Ishikawa (cell line): Measurements from ENCODE around the gene TRIO.

Source experiments
- CEBPB ChIP-seq: IDR thresholded peaks from 2 replicates; pipeline ENCODE4 v1.6.1; 2012
- CREB1 ChIP-seq: IDR thresholded peaks from 2 replicates; pipeline ENCODE4 v1.6.1; 2012; ENCODE audit warnings: low read depth
- EP300 ChIP-seq: IDR thresholded peaks from 2 replicates; pipeline ENCODE4 v1.6.1; 2012; ENCODE audit warnings: borderline replicate concordance
- MAX ChIP-seq: IDR thresholded peaks from 2 replicates; pipeline ENCODE4 v1.6.1; 2012
- NFIC ChIP-seq: IDR thresholded peaks from 2 replicates; pipeline ENCODE4 v1.6.1; 2012
- TCF12 ChIP-seq: IDR thresholded peaks from 2 replicates; pipeline ENCODE4 v1.6.1; 2012; ENCODE audit warnings: low read depth
- YY1 ChIP-seq: IDR thresholded peaks from 2 replicates; pipeline ENCODE4 v1.6.1; 2012; ENCODE audit warnings: low read depth
- TF ChIP-seq, protein P1 (sequence below): IDR thresholded peaks from 2 replicates; pipeline ENCODE4 v1.6.1; 2012; ENCODE audit warnings: low read depth, mild to moderate bottlenecking

- TF ChIP-seq NFIC: no peak
- no peak for TF ChIP-seq CREB1
- TF ChIP-seq, protein P1, sequence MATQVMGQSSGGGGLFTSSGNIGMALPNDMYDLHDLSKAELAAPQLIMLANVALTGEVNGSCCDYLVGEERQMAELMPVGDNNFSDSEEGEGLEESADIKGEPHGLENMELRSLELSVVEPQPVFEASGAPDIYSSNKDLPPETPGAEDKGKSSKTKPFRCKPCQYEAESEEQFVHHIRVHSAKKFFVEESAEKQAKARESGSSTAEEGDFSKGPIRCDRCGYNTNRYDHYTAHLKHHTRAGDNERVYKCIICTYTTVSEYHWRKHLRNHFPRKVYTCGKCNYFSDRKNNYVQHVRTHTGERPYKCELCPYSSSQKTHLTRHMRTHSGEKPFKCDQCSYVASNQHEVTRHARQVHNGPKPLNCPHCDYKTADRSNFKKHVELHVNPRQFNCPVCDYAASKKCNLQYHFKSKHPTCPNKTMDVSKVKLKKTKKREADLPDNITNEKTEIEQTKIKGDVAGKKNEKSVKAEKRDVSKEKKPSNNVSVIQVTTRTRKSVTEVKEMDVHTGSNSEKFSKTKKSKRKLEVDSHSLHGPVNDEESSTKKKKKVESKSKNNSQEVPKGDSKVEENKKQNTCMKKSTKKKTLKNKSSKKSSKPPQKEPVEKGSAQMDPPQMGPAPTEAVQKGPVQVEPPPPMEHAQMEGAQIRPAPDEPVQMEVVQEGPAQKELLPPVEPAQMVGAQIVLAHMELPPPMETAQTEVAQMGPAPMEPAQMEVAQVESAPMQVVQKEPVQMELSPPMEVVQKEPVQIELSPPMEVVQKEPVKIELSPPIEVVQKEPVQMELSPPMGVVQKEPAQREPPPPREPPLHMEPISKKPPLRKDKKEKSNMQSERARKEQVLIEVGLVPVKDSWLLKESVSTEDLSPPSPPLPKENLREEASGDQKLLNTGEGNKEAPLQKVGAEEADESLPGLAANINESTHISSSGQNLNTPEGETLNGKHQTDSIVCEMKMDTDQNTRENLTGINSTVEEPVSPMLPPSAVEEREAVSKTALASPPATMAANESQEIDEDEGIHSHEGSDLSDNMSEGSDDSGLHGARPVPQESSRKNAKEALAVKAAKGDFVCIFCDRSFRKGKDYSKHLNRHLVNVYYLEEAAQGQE: no peak
- no peak for TF ChIP-seq MAX
- TF ChIP-seq EP300: no peak
- no peak for TF ChIP-seq CEBPB
- TF ChIP-seq TCF12: no peak
- TF ChIP-seq YY1: no peak
Observed at GRCh38 chr5:14239404-14239803, 96.3 kb downstream of the TRIO start.
